ENCODE measurements around the gene SH3BP4.

The SH3BP4 gene

GRCh38 chr2:235085476-235085875 lies 133.7 kb downstream of the SH3BP4 start:
- DNase-seq (ENCODE audit: low read depth in 2 of 2, low spot score in 1 of 2), result no peak

- no peak for DNase-seq (ENCODE audit: low read depth in 2 of 2, low spot score in 1 of 2)
Measured at GRCh38 chr2:235086481-235087184, 134.8 kb downstream of the SH3BP4 start.

GRCh38 chr2:235087832-235088495 lies 136.1 kb downstream of the SH3BP4 start:
- no peak for DNase-seq (ENCODE audit: low read depth in 2 of 2, low spot score in 1 of 2)

GRCh38 chr2:235088496-235088921 lies 136.7 kb downstream of the SH3BP4 start:
- no peak for DNase-seq (ENCODE audit: low read depth in 2 of 2, low spot score in 1 of 2)

GRCh38 chr2:235091421-235091820 lies 139.6 kb downstream of the SH3BP4 start:
- no peak for DNase-seq (ENCODE audit: low read depth in 2 of 2, low spot score in 1 of 2)

- DNase-seq (ENCODE audit: low read depth in 2 of 2, low spot score in 1 of 2), result no peak
Measured at GRCh38 chr2:235091983-235092382, 140.2 kb downstream of the SH3BP4 start.

- no peak for DNase-seq (ENCODE audit: low read depth in 2 of 2, low spot score in 1 of 2)
Measured at GRCh38 chr2:235092433-235093223, 140.8 kb downstream of the SH3BP4 start.

GRCh38 chr2:235094457-235094856 lies 142.6 kb downstream of the SH3BP4 start:
- no peak for DNase-seq (ENCODE audit: low read depth in 2 of 2, low spot score in 1 of 2)

- no peak for DNase-seq (ENCODE audit: low read depth in 2 of 2, low spot score in 1 of 2)
Measured at GRCh38 chr2:235095569-235095968, 143.8 kb downstream of the SH3BP4 start.

- DNase-seq (ENCODE audit: low read depth in 2 of 2, low spot score in 1 of 2), result no peak
Measured at GRCh38 chr2:235096447-235096846, 144.6 kb downstream of the SH3BP4 start.

GRCh38 chr2:235097196-235097595 lies 145.4 kb downstream of the SH3BP4 start:
- DNase-seq (ENCODE audit: low read depth in 2 of 2, low spot score in 1 of 2), result no peak

GRCh38 chr2:235098269-235098668 lies 146.5 kb downstream of the SH3BP4 start:
- DNase-seq (ENCODE audit: low read depth in 2 of 2, low spot score in 1 of 2), result no peak

- DNase-seq (ENCODE audit: low read depth in 2 of 2, low spot score in 1 of 2), result no peak
Measured at GRCh38 chr2:235098736-235099494, 147.1 kb downstream of the SH3BP4 start.

- no peak for DNase-seq (ENCODE audit: low read depth in 2 of 2, low spot score in 1 of 2)
Measured at GRCh38 chr2:235102896-235103295, 151.1 kb downstream of the SH3BP4 start.
